ENCODE results near the gene TMEM35A. TPM values are rescaled to one million over a fixed set of nuclear protein-coding genes. Genes with fewer than 3 reads are reported as not detected.

The TMEM35A gene
- total RNA-seq, 1 donor from 2014 or later, result not detected

GRCh38 chrX:101080326-101081124 is 1.8 kb downstream of the TMEM35A start:
- TF ChIP-seq, protein P1, sequence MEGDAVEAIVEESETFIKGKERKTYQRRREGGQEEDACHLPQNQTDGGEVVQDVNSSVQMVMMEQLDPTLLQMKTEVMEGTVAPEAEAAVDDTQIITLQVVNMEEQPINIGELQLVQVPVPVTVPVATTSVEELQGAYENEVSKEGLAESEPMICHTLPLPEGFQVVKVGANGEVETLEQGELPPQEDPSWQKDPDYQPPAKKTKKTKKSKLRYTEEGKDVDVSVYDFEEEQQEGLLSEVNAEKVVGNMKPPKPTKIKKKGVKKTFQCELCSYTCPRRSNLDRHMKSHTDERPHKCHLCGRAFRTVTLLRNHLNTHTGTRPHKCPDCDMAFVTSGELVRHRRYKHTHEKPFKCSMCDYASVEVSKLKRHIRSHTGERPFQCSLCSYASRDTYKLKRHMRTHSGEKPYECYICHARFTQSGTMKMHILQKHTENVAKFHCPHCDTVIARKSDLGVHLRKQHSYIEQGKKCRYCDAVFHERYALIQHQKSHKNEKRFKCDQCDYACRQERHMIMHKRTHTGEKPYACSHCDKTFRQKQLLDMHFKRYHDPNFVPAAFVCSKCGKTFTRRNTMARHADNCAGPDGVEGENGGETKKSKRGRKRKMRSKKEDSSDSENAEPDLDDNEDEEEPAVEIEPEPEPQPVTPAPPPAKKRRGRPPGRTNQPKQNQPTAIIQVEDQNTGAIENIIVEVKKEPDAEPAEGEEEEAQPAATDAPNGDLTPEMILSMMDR (IDR thresholded peaks at IDR 0.05; ENCODE audit: insufficient read depth, low read length, severe bottlenecking), result no peak
- H3K4me3 ChIP-seq (ENCODE audit: low read depth, low read length), result no peak overlapping the region
- FAIRE-seq (no peak), DNase-seq (ENCODE audit: low read depth) (no peak)
- no peaks in the 10 kb centered on the region for H3K36me3 ChIP-seq (ENCODE audit: control insufficient read depth, insufficient read depth, low read length)
- H3K27me3 ChIP-seq (ENCODE audit: control insufficient read depth, insufficient read depth, low read length), result no peaks in the 10 kb centered on the region

GRCh38 chrX:101081231-101081630 is 2.6 kb downstream of the TMEM35A start:
- H3K36me3 ChIP-seq (ENCODE audit: control insufficient read depth, insufficient read depth, low read length), result no peaks in the 10 kb centered on the region
- FAIRE-seq (no peak), DNase-seq (ENCODE audit: low read depth) (peak; percentile 50)
- H3K4me3 ChIP-seq (ENCODE audit: low read depth, low read length), result no peak overlapping the region
- TF ChIP-seq, protein P1 (IDR thresholded peaks at IDR 0.05; ENCODE audit: insufficient read depth, low read length, severe bottlenecking), result no peak
- no peaks in the 10 kb centered on the region for H3K27me3 ChIP-seq (ENCODE audit: control insufficient read depth, insufficient read depth, low read length)

- FAIRE-seq (no peak), DNase-seq (ENCODE audit: low read depth) (no peak)
- no peaks in the 10 kb centered on the region for H3K27me3 ChIP-seq (ENCODE audit: control insufficient read depth, insufficient read depth, low read length)
- TF ChIP-seq, protein P1 (IDR thresholded peaks at IDR 0.05; ENCODE audit: insufficient read depth, low read length, severe bottlenecking), result no peak
- no peaks in the 10 kb centered on the region for H3K36me3 ChIP-seq (ENCODE audit: control insufficient read depth, insufficient read depth, low read length)
- no peak overlapping the region for H3K4me3 ChIP-seq (ENCODE audit: low read depth, low read length)
These were observed 13.1 kb downstream of the TMEM35A start for GRCh38 chrX:101091817-101092216.

DNA sequence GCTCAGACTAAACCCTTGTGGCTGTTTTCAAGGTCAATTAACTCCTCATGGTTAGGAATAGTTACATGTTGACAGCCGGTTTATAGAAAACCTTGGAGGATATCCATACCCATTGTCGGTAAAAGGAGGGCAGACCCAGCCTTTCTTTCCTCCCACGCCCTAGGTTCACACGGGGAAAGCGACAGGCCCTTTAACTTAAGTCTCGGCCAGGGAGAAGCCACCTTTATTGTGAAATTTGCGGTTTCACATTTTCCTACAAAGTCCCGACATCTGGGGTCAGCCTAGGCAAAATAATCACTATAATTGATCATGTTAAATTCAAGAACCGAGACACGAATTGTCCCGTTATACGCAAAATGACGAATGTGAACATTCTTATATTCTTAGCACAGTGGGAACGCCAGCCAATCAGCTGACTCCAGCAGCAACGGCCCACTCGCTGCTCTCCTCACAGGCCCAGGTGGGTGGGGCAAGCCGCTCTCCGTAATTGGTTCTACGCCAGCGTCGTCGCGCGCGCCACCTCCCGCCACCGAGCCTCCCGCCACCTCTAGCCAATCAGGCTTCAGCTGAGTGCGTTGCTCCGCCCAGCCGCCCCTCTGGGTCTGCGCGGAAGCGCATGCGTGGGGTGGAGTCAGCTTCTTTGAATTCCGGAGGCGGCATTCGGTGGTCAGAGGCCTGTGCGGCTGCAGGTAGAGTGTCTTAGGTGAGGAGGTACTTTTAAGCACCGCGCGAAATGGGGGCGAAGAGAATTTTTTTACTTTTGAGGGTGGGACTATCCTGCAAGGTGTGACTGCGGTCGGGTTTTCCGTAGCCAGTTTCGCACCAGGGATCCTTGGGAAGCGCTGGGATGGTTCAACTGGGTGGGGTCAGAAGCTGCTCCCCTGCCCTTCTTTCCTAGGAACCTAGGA is 19.1 kb downstream of the TMEM35A start, which contains the start of gene CENPI:
TSS of gene CENPI (plus strand) at position 659 of the 908 bp plus-strand sequence. CDS start 2,867 bp downstream, outside the sequence.
- TF ChIP-seq, protein P1 (IDR thresholded peaks at IDR 0.05; ENCODE audit: insufficient read depth, low read length, severe bottlenecking), result no peak
- no peak for FAIRE-seq

GRCh38 chrX:101108284-101108683 is 29.6 kb downstream of the TMEM35A start:
- DNase-seq (ENCODE audit: low read depth) (peak; percentile 12), FAIRE-seq (no peak)
- TF ChIP-seq, protein P1 (IDR thresholded peaks at IDR 0.05; ENCODE audit: insufficient read depth, low read length, severe bottlenecking), result no peak
- no peaks in the 10 kb centered on the region for H3K27me3 ChIP-seq (ENCODE audit: control insufficient read depth, insufficient read depth, low read length)
- no peaks in the 10 kb centered on the region for H3K36me3 ChIP-seq (ENCODE audit: control insufficient read depth, insufficient read depth, low read length)
- no peak overlapping the region for H3K4me3 ChIP-seq (ENCODE audit: low read depth, low read length)

More for the DNA sequence above, 19.1 kb downstream of the TMEM35A start, which contains the start of gene CENPI:
- Histone ChIP-seq H3K36me3 (ENCODE audit: control insufficient read depth, insufficient read depth, low read length) (no peaks in the 10 kb centered on the region), H3K27me3 (ENCODE audit: control insufficient read depth, insufficient read depth, low read length) (no peaks in the 10 kb centered on the region), H3K4me3 (ENCODE audit: low read depth, low read length) (peak within 1 kb of the TSS; percentile 48)
- DNase-seq (ENCODE audit: low read depth), result peak; percentile 80

Data from bronchial epithelial cell (primary cell).